ENCODE measurements around the gene CACHD1.
"Not testable (repeated sequence)": the region's sequence is repeated elsewhere in the genome, so short reads cannot be mapped to it uniquely, and the experiment has no call there.

CACHD1 gene

DNA sequence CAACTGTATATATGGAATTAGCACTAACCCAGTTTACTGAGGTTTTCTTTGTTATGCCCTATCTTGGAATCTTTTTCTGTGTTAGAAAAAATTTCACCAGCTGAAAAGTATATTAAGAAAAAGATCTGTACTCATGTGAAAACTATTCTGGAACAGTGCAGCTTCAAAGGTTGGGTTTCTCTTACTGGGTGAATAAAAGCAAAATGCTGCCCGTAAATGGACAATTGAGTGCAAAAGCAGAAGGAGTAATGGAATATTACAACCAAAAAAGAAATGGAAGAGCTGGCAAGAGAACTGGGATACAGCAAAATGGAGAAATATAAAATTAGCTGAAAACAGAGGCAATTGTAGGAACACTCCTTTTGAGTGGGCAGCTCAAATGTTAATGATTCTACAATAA, 257.9 kb downstream of the CACHD1 start:
- no peak for DNase-seq (ENCODE audit: low read depth)
- no peak for TF ChIP-seq CTCF (IDR thresholded peaks at IDR 0.05; ENCODE audit: low read depth, low read length, missing control alignments)
- no peak overlapping the region for H3K4me3 ChIP-seq (ENCODE audit: low read depth, low read length)

DNA sequence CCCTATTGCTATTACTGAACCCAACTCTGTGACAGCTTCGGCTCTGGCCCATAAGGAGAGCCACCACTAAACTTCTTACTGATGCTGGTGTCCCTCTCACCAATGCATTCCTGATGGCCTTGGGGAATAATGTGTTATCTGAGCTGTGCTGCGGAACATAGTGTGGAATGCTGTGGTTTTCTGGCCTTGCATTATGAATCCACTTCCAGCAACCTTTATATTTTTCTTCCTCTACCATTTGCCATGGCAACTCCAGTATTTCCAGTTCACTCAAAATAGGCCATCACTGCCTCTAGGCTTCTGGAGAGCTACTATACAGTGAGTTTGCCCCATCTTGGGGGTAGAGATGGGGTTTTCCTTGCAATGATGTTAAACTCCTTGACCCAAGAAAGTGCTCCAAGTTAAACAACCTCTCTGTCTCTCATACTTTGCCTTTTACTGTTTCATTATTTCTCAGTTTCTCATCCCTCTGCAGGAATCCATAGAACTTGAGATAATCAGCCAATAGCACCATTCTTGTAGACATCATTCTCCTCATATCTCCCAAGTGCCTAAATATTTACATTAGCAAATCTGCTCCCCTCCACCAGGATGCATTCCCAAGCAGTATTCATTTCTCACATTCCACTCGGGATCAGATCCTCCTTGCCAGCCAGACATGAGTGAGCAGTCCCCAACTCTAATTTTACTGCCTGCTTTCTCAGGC, 263.8 kb downstream of the CACHD1 start:
- no peak overlapping the region for H3K4me3 ChIP-seq (ENCODE audit: low read depth, low read length)
- no peak for TF ChIP-seq CTCF (IDR thresholded peaks at IDR 0.05; ENCODE audit: low read depth, low read length, missing control alignments)
- DNase-seq (ENCODE audit: low read depth) = no peak

DNA sequence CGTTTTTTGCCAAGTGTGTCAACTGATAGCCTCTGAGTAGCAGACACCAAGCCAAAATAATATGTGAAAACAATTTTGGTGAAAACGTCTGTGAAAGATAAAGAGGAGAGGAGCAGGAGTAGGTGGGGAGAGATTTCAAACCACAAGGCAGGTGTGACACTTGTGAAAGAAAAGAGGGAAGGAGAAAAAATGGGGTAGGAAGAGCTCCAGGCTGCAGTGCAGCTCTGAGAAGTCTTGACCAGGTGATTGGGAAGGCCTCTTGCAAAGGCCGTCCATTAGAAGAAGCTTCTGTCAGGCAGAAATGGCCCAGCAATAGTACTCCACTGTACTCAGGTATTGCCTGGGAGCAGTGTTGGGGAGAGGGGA, 264.3 kb downstream of the CACHD1 start:
- DNase-seq (ENCODE audit: low read depth) = no peak
- no peak overlapping the region for H3K4me3 ChIP-seq (ENCODE audit: low read depth, low read length)
- no peak for TF ChIP-seq CTCF (IDR thresholded peaks at IDR 0.05; ENCODE audit: low read depth, low read length, missing control alignments)

DNA sequence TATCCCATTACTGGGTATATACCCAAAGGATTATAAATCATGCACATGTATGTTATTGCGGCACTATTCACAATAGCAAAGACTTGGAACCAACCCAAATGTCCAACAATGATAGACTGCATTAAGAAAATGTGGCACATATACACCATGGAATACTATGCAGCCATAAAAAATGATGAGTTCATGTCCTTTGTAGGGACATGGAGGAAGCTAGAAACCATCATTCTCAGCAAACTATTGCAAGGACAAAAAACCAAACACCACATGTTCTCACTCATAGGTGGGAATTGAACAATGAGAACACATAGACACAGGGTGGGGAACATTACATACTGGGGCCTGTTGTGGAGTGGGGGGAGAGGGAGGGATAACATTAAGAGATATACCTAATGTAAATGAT, 270.8 kb downstream of the CACHD1 start:
- H3K4me3 ChIP-seq (ENCODE audit: low read depth, low read length) = not testable (repeated sequence)

More for the DNA sequence above, 270.8 kb downstream of the CACHD1 start:
- not testable (repeated sequence) for DNase-seq (ENCODE audit: low read depth)

All from GM12864 (cell line).